ENCODE measurements around the gene UBL4B. TPM values are rescaled to one million over a fixed set of nuclear protein-coding genes. Genes with fewer than 3 reads are reported as not detected.

Gene UBL4B
- total RNA-seq, 1 experiment from 2014 or later: not detected

GRCh38 chr1:110113551-110113950 is 1.3 kb downstream of the UBL4B start:
- TF ChIP-seq, protein P1, sequence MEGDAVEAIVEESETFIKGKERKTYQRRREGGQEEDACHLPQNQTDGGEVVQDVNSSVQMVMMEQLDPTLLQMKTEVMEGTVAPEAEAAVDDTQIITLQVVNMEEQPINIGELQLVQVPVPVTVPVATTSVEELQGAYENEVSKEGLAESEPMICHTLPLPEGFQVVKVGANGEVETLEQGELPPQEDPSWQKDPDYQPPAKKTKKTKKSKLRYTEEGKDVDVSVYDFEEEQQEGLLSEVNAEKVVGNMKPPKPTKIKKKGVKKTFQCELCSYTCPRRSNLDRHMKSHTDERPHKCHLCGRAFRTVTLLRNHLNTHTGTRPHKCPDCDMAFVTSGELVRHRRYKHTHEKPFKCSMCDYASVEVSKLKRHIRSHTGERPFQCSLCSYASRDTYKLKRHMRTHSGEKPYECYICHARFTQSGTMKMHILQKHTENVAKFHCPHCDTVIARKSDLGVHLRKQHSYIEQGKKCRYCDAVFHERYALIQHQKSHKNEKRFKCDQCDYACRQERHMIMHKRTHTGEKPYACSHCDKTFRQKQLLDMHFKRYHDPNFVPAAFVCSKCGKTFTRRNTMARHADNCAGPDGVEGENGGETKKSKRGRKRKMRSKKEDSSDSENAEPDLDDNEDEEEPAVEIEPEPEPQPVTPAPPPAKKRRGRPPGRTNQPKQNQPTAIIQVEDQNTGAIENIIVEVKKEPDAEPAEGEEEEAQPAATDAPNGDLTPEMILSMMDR (IDR thresholded peaks at IDR 0.05; ENCODE audit: unreplicated experiment): no peak
- intact Hi-C loops (cut with micrococcal nuclease): no loop called here
- ChIA-PET CTCF (interaction anchor here (0.7 to 2.8 kb wide), 6 partner anchors 8 to 483 kb away, joined by 3 to 9 read pairs (median 4); no protein-coding TSS in a partner anchor), POLR2A (no interaction called here)
- peaks cover 6% of the 10 kb centered on the region for H3K36me3 Mint-ChIP-seq (ENCODE audit: insufficient read depth, unreplicated experiment)
- no peak overlapping the region for H3K27ac Mint-ChIP-seq (ENCODE audit: low read depth, unreplicated experiment)
- H3K4me1 Mint-ChIP-seq (ENCODE audit: insufficient read depth, unreplicated experiment): no peaks in the 10 kb centered on the region
- no peak for DNase-seq (ENCODE audit: unreplicated experiment)
- no TSS peak for BruUV-seq (replicated peaks)
- no peaks in the 10 kb centered on the region for H3K9me3 Mint-ChIP-seq (ENCODE audit: unreplicated experiment)
- no peak overlapping the region for H3K4me3 Mint-ChIP-seq (ENCODE audit: unreplicated experiment)
- peaks cover 75% of the 10 kb centered on the region for H3K27me3 Mint-ChIP-seq (ENCODE audit: insufficient read depth, unreplicated experiment)

GRCh38 chr1:110114173-110114572 is 1.9 kb downstream of the UBL4B start:
- TF ChIP-seq, protein P1 (IDR thresholded peaks at IDR 0.05; ENCODE audit: unreplicated experiment): no peak
- Mint-ChIP-seq H3K9me3 (ENCODE audit: unreplicated experiment) (no peaks in the 10 kb centered on the region), H3K27ac (ENCODE audit: low read depth, unreplicated experiment) (no peak overlapping the region), H3K36me3 (ENCODE audit: insufficient read depth, unreplicated experiment) (peaks cover 6% of the 10 kb centered on the region), H3K4me3 (ENCODE audit: unreplicated experiment) (no peak overlapping the region), H3K4me1 (ENCODE audit: insufficient read depth, unreplicated experiment) (no peaks in the 10 kb centered on the region), H3K27me3 (ENCODE audit: insufficient read depth, unreplicated experiment) (peaks cover 69% of the 10 kb centered on the region)
- CTCF ChIA-PET: interaction anchor here (0.5 to 2.8 kb wide), 6 partner anchors 9 to 574 kb away, joined by 3 to 9 read pairs (median 4); no protein-coding TSS in a partner anchor
- BruUV-seq (replicated peaks): no TSS peak
- POLR2A ChIA-PET: no interaction called here
- intact Hi-C loops (cut with micrococcal nuclease): no loop called here
- DNase-seq (ENCODE audit: unreplicated experiment): no peak

DNA sequence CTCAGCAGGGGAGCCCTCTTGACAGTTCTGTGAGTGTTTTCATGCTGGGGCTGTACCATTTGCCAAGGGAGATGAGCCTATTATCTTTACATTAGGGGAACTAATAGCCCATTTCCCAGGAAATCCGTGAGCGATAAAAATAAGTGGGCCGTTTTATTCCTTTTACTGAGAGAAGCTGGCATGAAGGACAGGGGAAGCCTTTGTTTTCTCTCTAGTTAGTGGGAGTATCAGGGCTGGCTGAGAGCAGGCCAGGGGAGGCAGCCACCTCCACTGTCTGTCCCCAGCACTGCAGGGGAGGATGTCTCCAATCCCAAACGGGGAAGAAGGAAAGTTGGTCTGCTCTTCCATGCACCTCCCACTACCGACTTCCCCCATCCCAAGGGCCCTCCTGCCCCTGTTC is 2.5 kb downstream of the UBL4B start:
- ChIA-PET POLR2A (no interaction called here), CTCF (interaction anchor here (1.0 to 1.6 kb wide), 4 partner anchors 10 to 27 kb away, joined by 4 to 7 read pairs (median 4); no protein-coding TSS in a partner anchor)
- TF ChIP-seq, protein P1 (IDR thresholded peaks at IDR 0.05; ENCODE audit: unreplicated experiment): no peak
- intact Hi-C loops (cut with micrococcal nuclease): no loop called here
- Mint-ChIP-seq H3K36me3 (ENCODE audit: insufficient read depth, unreplicated experiment) (peaks cover 6% of the 10 kb centered on the region), H3K9me3 (ENCODE audit: unreplicated experiment) (no peaks in the 10 kb centered on the region), H3K27ac (ENCODE audit: low read depth, unreplicated experiment) (no peak overlapping the region), H3K4me1 (ENCODE audit: insufficient read depth, unreplicated experiment) (no peaks in the 10 kb centered on the region), H3K27me3 (ENCODE audit: insufficient read depth, unreplicated experiment) (peaks cover 63% of the 10 kb centered on the region), H3K4me3 (ENCODE audit: unreplicated experiment) (no peak overlapping the region)
- DNase-seq (ENCODE audit: unreplicated experiment): no peak
- BruUV-seq (replicated peaks): no TSS peak

- H3K27ac Mint-ChIP-seq (ENCODE audit: low read depth, unreplicated experiment): no peak overlapping the region
- ChIA-PET POLR2A (interaction anchor here (0.6 kb wide), 1 partner anchor 43 kb away, joined by 3 read pairs; no protein-coding TSS in a partner anchor), CTCF (interaction anchor here (1.0 to 3.6 kb wide), 4 partner anchors 12 to 377 kb away, joined by 3 to 35 read pairs (median 8); no protein-coding TSS in a partner anchor)
- H3K4me3 Mint-ChIP-seq (ENCODE audit: unreplicated experiment): no peak overlapping the region
- H3K4me1 Mint-ChIP-seq (ENCODE audit: insufficient read depth, unreplicated experiment): no peaks in the 10 kb centered on the region
- peaks cover 25% of the 10 kb centered on the region for H3K27me3 Mint-ChIP-seq (ENCODE audit: insufficient read depth, unreplicated experiment)
- peak; percentile 16 for DNase-seq (ENCODE audit: unreplicated experiment)
- intact Hi-C loops (cut with micrococcal nuclease): no loop called here
- H3K9me3 Mint-ChIP-seq (ENCODE audit: unreplicated experiment): peaks cover 11% of the 10 kb centered on the region
- TF ChIP-seq, protein P1 (IDR thresholded peaks at IDR 0.05; ENCODE audit: unreplicated experiment): no peak
- H3K36me3 Mint-ChIP-seq (ENCODE audit: insufficient read depth, unreplicated experiment): no peaks in the 10 kb centered on the region
- no TSS peak for BruUV-seq (replicated peaks)
Measured at GRCh38 chr1:110118636-110119396, 6.6 kb downstream of the UBL4B start.

Data from MCF 10A (cell line).